HG02884 (cell line): ENCODE data around the gene RPGRIP1.
"Not testable (repeated sequence)": the region's sequence is repeated elsewhere in the genome, so short reads cannot be mapped to it uniquely, and the experiment has no call there.

ENCODE experiments used
- ATAC-seq: cut with Tn5 transposase; IDR thresholded peaks from one replicate; pipeline ENCODE4 v1.9.1; 2021; ENCODE audit warnings: mild to moderate bottlenecking, moderate library complexity; ENCODE audit not compliant: unreplicated experiment

RPGRIP1 gene

DNA sequence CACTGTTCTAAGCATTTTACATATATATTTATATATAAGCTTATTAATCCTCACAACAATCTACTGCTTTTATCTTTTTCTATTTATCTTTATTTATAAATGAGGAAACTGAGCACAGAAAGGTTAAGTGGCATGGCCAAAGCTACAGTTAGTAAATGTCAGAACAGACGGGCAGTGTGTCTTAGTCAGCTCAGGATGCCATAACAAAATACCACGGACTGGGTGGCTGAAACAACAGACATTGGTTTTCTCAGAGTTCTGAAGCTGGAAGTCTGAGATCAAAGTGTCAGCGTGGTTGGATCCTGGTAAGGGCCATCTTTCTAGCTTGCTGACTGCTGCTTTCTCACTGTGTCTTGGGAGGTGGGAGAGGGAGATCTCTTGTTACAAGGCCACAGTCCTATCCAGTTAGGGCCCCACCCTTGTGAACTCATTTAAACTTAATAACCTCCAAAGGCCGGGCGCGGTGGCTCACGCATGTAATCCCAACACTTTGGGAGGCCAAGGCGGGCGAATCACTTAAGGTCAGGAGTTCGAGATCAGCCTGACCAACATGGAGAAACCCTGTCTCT, 19.8 kb downstream of the RPGRIP1 start:
- no peak for ATAC-seq

GRCh38 chr14:21300892-21301291, 21.0 kb downstream of the RPGRIP1 start:
- ATAC-seq = no peak

GRCh38 chr14:21302013-21302835, 22.3 kb downstream of the RPGRIP1 start:
- ATAC-seq = no peak

DNA sequence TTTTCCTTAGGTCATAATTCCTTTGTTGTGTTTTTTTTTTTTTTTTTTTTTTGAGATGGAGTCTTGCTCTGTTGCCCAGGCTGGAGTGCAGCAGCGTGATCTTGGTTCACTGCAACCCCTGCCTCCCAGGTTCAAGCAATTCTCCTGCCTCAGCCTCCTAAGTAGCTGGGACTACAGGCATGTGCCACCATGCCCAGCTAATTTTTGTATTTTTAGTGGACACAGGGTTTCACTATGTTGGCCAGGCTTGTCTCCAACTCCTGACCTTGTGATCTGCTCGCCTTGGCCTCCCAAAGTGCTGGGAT, 22.9 kb downstream of the RPGRIP1 start:
- ATAC-seq = not testable (repeated sequence)

GRCh38 chr14:21307637-21308036, 27.8 kb downstream of the RPGRIP1 start:
- ATAC-seq = no peak

DNA sequence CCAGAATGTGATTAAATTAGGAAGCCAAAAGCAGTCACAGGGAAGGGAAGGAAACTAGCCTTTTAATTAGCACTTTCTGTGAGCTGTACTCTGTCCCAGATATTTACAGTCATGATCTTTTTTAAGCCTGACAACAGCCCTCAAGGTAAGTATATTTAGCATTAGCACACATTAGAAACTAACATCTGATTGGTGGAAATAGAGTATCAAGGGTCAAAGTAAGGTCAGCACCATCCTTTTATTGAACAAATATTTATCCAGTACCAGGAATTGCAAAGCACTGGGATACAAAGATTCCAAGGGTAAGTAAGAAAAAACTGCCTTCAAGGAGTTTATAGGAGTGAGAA, 28.2 kb downstream of the RPGRIP1 start:
- ATAC-seq = peak; percentile 18

- ATAC-seq = peak; percentile 86
These were observed 28.8 kb downstream of the RPGRIP1 start for GRCh38 chr14:21308479-21309237.

- no peak for ATAC-seq
These were observed 29.4 kb downstream of the RPGRIP1 start for GRCh38 chr14:21309238-21309636.

- no peak for ATAC-seq
These were observed 30.1 kb downstream of the RPGRIP1 start for GRCh38 chr14:21309956-21310355.

GRCh38 chr14:21311614-21312013, 31.7 kb downstream of the RPGRIP1 start:
- ATAC-seq = no peak

GRCh38 chr14:21313512-21313911, 33.6 kb downstream of the RPGRIP1 start:
- no peak for ATAC-seq

- ATAC-seq = peak; percentile 59
These were observed 37.5 kb downstream of the RPGRIP1 start for GRCh38 chr14:21317398-21317797.

- ATAC-seq = no peak
These were observed 41.0 kb downstream of the RPGRIP1 start for GRCh38 chr14:21320913-21321312.

- ATAC-seq = no peak
These were observed 42.8 kb downstream of the RPGRIP1 start for GRCh38 chr14:21322716-21323115.

- no peak for ATAC-seq
These were observed 47.1 kb downstream of the RPGRIP1 start for GRCh38 chr14:21326972-21327371.
